Activated T-helper 2 cell treated with anti-CD3 and anti-CD28 coated beads, Interferon-gamma antibody, Interleukin-2, Interleukin-4, amounts not matched to agents 10 μg/mL and 5 μg/mL and 100 μg/mL, durations not matched to agents 14 hours and 24 hours and 36 hours (primary cell): ENCODE results near the gene SPDYE9. TPM values are rescaled to one million over a fixed set of nuclear protein-coding genes. Genes with fewer than 3 reads are reported as not detected.
"Not testable (repeated sequence)": the region's sequence is repeated elsewhere in the genome, so short reads cannot be mapped to it uniquely, and the experiment has no call there.

Experiments
- DNase-seq: peaks from one replicate; pipeline ENCODE4 v3.0.0; 2021; ENCODE audit warnings: low spot score
- H3K27ac Mint-ChIP-seq: one replicate; pipeline ENCODE4 v1.8.0; 2021; ENCODE audit warnings: mixed read lengths
- H3K27me3 Mint-ChIP-seq: one replicate; pipeline ENCODE4 v1.8.0; 2021; ENCODE audit warnings: low read depth, mixed read lengths
- H3K36me3 Mint-ChIP-seq: one replicate; pipeline ENCODE4 v1.8.0; 2021; ENCODE audit warnings: low read depth, mixed read lengths
- H3K4me1 Mint-ChIP-seq: one replicate; pipeline ENCODE4 v1.8.0; 2021; ENCODE audit warnings: low read depth, mixed read lengths
- H3K4me3 Mint-ChIP-seq: one replicate; pipeline ENCODE4 v1.8.0; 2021; ENCODE audit warnings: low read depth, mild to moderate bottlenecking, moderate library complexity, mixed read lengths
- H3K9me3 Mint-ChIP-seq: one replicate; pipeline ENCODE4 v1.8.0; 2021; ENCODE audit warnings: mixed read lengths
- intact Hi-C: fragments of 100-400 bp; cut with micrococcal nuclease; formaldehyde crosslinking; loops from one replicate; pipeline ENCODE4 v1.15.1; 2023
- total RNA-seq: library from RNA; stranded (reverse); gene quantifications from 2 replicates; pipeline ENCODE4 v1.2.3, GENCODE V29; 2022

The SPDYE9 gene, protein sequence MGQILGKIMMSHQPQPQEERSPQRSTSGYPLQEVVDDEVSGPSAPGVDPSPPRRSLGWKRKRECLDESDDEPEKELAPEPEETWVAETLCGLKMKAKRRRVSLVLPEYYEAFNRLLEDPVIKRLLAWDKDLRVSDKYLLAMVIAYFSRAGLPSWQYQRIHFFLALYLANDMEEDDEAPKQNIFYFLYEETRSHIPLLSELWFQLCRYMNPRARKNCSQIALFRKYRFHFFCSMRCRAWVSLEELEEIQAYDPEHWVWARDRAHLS
- total RNA-seq: not detected in 2 replicates

DNA sequence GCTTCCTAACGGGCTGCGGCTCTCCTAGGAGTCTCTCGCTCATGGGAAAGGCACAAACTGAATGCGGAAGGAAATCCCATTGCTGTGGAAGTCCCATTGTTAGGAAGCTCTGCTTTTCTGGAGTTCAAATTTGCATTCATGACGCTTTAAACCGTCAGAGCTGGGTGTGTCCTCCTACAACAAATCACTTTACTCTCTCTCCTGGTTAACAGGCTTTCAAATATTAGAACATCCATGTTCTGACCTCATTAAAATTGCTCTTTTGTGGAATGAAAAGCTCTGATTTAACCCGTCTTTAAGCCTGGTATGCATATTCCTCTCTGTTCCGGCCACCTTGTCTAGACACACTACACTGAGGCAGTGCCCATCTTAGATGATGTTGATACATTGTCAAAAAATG is at the start of gene SPDYE9:
Gene SPDYE9 (minus strand): TSS at position 101 of the 400 bp plus-strand sequence. CDS start 1,800 bp downstream, outside the sequence.
- H3K27me3 Mint-ChIP-seq, H3K27ac Mint-ChIP-seq, H3K4me1 Mint-ChIP-seq, H3K36me3 Mint-ChIP-seq, H3K4me3 Mint-ChIP-seq, intact Hi-C loops, H3K9me3 Mint-ChIP-seq, DNase-seq: not testable (repeated sequence)

DNA sequence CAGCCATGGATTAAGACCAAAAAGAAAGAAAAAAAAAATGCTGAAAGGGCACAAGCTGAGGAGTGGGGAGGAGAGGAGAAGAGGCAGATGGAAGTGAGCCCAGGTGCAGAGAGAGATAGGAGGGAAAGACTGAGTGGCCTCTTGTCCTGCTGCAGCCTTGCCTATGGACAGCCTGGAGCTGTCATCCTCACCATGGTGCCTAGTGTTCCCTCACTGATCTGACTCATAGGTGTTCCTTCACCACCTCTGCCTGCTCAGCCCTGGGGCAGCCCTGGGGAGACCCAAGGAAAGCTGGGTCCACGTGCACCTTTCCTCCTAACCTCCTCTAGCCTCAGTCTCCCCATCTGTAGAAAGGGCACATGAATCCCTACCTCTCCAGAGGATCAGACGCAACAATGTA is 49.0 kb upstream of the SPDYE9 start:
- intact Hi-C loops, H3K9me3 Mint-ChIP-seq, H3K27me3 Mint-ChIP-seq, DNase-seq, H3K4me3 Mint-ChIP-seq, H3K36me3 Mint-ChIP-seq, H3K4me1 Mint-ChIP-seq, H3K27ac Mint-ChIP-seq: not testable (repeated sequence)

DNA sequence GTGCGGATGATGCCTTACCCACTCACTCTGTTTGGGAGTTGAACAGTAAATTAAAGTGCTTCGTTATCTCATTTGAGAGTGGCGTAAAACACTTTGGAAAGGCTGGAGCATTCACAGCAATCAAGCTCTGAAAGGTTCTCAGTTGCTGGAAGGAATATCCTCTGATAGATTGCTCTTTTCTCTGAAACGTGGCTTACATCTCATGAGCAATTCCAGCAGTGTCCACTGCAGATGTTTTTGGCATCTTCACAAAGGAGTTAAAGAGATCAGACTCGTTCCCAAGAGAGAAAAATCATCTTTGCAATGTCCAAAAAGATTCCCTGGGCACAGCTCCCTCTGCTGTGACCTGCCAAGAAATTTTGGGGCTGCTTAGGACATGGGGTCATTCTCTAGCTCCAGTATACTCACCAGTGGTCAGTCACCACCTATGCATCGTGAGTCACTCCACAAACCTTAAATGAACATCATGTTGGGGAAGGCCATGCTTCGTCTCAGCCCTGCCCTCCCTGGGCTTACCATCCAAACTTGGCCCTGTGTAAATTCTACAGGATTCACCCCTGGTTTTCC is 46.9 kb upstream of the SPDYE9 start:
- intact Hi-C loops: not testable (repeated sequence)

DNA sequence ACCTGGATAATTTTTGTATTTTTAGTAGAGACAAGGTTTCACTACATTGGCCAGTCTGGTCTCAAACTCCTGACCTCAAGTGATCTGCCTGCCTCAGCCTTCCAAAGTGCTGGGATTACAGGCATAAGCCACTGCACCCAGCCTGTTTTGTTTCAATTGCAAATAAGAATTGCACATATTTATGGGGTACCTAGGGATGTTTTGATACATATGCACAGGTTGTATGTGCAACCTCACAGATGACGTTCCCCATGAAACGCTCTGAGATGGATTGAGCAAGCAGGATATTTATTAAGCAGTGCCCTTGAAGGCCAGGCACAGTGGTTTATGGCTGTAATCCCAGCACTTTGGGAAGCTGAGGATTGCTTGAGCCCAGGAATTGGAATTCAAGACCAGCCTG is 44.8 kb upstream of the SPDYE9 start:
- DNase-seq, H3K36me3 Mint-ChIP-seq, intact Hi-C loops, H3K4me3 Mint-ChIP-seq, H3K27me3 Mint-ChIP-seq, H3K9me3 Mint-ChIP-seq, H3K27ac Mint-ChIP-seq, H3K4me1 Mint-ChIP-seq: not testable (repeated sequence)

More for the DNA sequence above, 46.9 kb upstream of the SPDYE9 start:
- H3K4me3 Mint-ChIP-seq, H3K27me3 Mint-ChIP-seq, DNase-seq, H3K36me3 Mint-ChIP-seq, H3K27ac Mint-ChIP-seq, H3K4me1 Mint-ChIP-seq, H3K9me3 Mint-ChIP-seq: not testable (repeated sequence)

DNA sequence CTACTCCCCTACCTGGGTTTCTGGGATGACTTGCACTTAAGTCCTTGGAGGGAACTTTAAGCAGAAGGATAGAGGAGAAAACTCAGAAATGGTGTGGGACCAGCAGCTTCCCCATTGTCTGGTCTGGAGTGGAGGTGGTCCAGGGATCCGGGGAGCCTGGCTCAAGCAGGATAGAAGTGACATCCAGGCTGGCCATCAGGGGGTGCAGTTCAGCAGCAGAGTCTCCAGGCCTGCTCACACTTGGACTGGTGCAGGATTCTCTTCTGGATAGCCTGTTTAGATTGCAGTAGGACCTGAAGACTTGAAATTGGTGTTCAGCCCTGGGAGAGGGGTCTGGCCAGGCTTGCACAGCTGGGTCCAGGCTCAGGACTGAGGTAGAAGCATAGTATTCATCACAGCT is 38.3 kb upstream of the SPDYE9 start:
- H3K27me3 Mint-ChIP-seq, H3K36me3 Mint-ChIP-seq, DNase-seq, intact Hi-C loops, H3K4me3 Mint-ChIP-seq, H3K27ac Mint-ChIP-seq, H3K9me3 Mint-ChIP-seq, H3K4me1 Mint-ChIP-seq: not testable (repeated sequence)

DNA sequence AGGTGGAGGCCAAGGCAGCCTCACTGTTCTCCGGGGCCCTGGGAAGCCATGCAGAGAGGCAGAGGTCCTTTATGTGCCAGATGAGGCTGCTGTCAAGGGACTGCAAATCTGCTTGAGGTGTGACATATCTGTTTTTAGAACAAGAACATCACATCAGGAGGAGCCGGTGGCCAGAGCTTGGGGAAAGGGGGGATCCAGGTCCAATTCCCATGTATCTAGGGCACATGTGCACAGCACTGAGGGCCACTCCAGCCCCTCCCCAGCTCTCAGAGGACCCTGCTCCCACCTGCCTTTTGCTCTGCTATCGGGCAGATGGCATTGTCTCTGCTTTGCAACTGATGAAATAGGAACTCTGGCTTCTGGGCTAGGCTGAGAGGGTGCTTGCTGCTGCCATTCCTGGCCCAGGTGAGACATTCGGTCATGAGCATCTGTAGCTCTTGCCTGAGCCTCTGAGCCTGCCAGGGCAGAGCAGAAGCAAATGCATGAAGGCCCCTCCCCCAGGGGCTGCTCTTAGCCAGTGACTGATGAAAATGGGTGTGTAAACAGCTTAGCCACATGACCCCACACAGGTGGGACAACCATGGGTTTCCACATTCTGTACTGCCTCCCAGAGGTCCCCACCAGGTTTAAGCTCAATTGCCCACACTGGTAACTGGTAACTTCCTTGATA is 37.1 kb upstream of the SPDYE9 start:
- H3K4me3 Mint-ChIP-seq, intact Hi-C loops, H3K9me3 Mint-ChIP-seq, H3K27me3 Mint-ChIP-seq, H3K27ac Mint-ChIP-seq, H3K4me1 Mint-ChIP-seq, H3K36me3 Mint-ChIP-seq, DNase-seq: not testable (repeated sequence)

DNA sequence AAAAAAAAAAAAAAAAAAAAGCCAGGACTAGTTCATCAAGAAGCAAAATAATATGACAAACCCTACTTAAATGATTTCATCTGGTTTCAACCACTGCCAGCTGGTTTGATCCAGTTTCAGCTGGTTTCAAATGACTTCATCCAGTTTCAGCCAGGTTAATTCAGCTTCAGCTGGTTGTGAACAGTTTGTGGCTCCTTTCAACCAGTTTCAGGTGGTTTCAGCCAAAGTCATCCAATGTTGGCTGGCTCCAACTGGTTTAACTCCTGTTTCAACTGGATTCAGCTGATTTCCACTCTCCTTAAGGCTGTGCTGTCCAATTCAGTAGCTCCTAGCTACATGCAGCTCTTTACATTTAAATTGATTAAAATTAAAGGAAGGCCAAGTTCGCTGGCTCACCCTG is 32.3 kb upstream of the SPDYE9 start:
- H3K9me3 Mint-ChIP-seq, H3K4me3 Mint-ChIP-seq, H3K4me1 Mint-ChIP-seq, H3K36me3 Mint-ChIP-seq, H3K27ac Mint-ChIP-seq, intact Hi-C loops, H3K27me3 Mint-ChIP-seq, DNase-seq: not testable (repeated sequence)

DNA sequence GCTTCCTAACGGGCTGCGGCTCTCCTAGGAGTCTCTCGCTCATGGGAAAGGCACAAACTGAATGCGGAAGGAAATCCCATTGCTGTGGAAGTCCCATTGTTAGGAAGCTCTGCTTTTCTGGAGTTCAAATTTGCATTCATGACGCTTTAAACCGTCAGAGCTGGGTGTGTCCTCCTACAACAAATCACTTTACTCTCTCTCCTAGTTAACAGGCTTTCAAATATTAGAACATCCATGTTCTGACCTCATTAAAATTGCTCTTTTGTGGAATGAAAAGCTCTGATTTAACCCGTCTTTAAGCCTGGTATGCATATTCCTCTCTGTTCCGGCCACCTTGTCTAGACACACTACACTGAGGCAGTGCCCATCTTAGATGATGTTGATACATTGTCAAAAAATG is 28.0 kb downstream of the SPDYE9 start, which contains the start of gene SPDYE11:
Gene SPDYE11 (minus strand): TSS at position 101 of the 400 bp plus-strand sequence. CDS start 1,800 bp downstream, outside the sequence.
- H3K4me1 Mint-ChIP-seq, H3K9me3 Mint-ChIP-seq, DNase-seq, H3K4me3 Mint-ChIP-seq, intact Hi-C loops, H3K36me3 Mint-ChIP-seq, H3K27me3 Mint-ChIP-seq, H3K27ac Mint-ChIP-seq: not testable (repeated sequence)

DNA sequence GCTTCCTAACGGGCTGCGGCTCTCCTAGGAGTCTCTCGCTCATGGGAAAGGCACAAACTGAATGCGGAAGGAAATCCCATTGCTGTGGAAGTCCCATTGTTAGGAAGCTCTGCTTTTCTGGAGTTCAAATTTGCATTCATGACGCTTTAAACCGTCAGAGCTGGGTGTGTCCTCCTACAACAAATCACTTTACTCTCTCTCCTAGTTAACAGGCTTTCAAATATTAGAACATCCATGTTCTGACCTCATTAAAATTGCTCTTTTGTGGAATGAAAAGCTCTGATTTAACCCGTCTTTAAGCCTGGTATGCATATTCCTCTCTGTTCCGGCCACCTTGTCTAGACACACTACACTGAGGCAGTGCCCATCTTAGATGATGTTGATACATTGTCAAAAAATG is 56.2 kb downstream of the SPDYE9 start, which contains the start of gene SPDYE8:
Gene SPDYE8 (minus strand): TSS at position 101 of the 400 bp plus-strand sequence. CDS start 1,800 bp downstream, outside the sequence.
- H3K9me3 Mint-ChIP-seq, H3K27me3 Mint-ChIP-seq, DNase-seq, H3K27ac Mint-ChIP-seq, H3K4me1 Mint-ChIP-seq, H3K4me3 Mint-ChIP-seq, H3K36me3 Mint-ChIP-seq, intact Hi-C loops: not testable (repeated sequence)

Other genes starting within 250 kb of the SPDYE9 start
- 70.6 and 71.4 TPM in 2 replicates for gene POM121, start 160.9 kb downstream of the SPDYE9 start, total RNA-seq
- gene TRIM74, start 116.6 kb downstream of the SPDYE9 start, total RNA-seq: 0.43 and 0.69 TPM in 2 replicates
- gene SPDYE8, start 56.3 kb downstream of the SPDYE9 start, total RNA-seq: not detected in 2 replicates
- gene SPDYE11, start 28.1 kb downstream of the SPDYE9 start, total RNA-seq: not detected in 2 replicates
- gene NSUN5, start 222.8 kb upstream of the SPDYE9 start, total RNA-seq: 58.3 and 63.2 TPM in 2 replicates
- gene TRIM50, start 242.0 kb upstream of the SPDYE9 start, total RNA-seq: not detected in 2 replicates
- not detected in 2 replicates for gene FKBP6, start 242.1 kb upstream of the SPDYE9 start, total RNA-seq